H1 (cell line): ENCODE results near the gene BAX. TPM values are rescaled to one million over a fixed set of nuclear protein-coding genes. Genes with fewer than 3 reads are reported as not detected.
A peak's percentile ranks its signal among the peaks of the same experiment; 100 is the strongest.

Experiments used
- BACH1 ChIP-seq: IDR thresholded peaks from 2 replicates; pipeline ENCODE4 v1.6.1; 2012; ENCODE audit warnings: low read length, improper control_type of control experiment
- CBX8 ChIP-seq: fragments of 300-800, 300-1000 bp; sonication (generic); IDR thresholded peaks from 2 replicates; pipeline ENCODE4 v1.7.1; 2016; ENCODE audit warnings: low read depth, low read length, borderline replicate concordance
- CEBPB ChIP-seq: IDR thresholded peaks from 2 replicates; pipeline ENCODE4 v1.6.1; 2012; ENCODE audit warnings: low read depth, low read length
- CHD1 ChIP-seq: IDR thresholded peaks from 2 replicates; pipeline ENCODE4 v1.6.1; 2012; ENCODE audit warnings: low read depth, low read length, improper control_type of control experiment
- EP300 ChIP-seq, 2 experiments: IDR thresholded peaks; 1 replicate in 1 of 2; 2 replicates in 1 of 2; pipeline ENCODE4 v1.6.1; 2011 to 2012; ENCODE audit warnings: low read depth in 2 of 2, low read length in 2 of 2, mild to moderate bottlenecking in 2 of 2, borderline replicate concordance in 1 of 2, inconsistent platforms in 1 of 2, moderate library complexity in 1 of 2
- EZH2 ChIP-seq: fragments of 200-600 bp; sonication (generic); IDR thresholded peaks from 2 replicates; pipeline ENCODE4 v1.7.1; 2012; ENCODE audit warnings: low read depth, mild to moderate bottlenecking, moderate library complexity, low read length, inconsistent platforms; ENCODE audit not compliant: severe bottlenecking
- GABPA ChIP-seq: IDR thresholded peaks from 2 replicates; pipeline ENCODE4 v1.6.1; 2011; ENCODE audit warnings: mild to moderate bottlenecking, low read length, moderate library complexity, borderline replicate concordance; ENCODE audit not compliant: insufficient read depth
- GTF2F1 ChIP-seq: IDR thresholded peaks from 2 replicates; pipeline ENCODE4 v1.6.1; 2012; ENCODE audit warnings: low read depth, low read length, improper control_type of control experiment, borderline replicate concordance
- HDAC6 ChIP-seq: IDR thresholded peaks from one replicate; pipeline ENCODE4 v1.7.1; 2012; ENCODE audit warnings: low read depth, mild to moderate bottlenecking, inconsistent platforms, low read length, moderate library complexity
- JUN ChIP-seq: IDR thresholded peaks from 2 replicates; pipeline ENCODE4 v1.6.1; 2011; ENCODE audit warnings: low read depth, mild to moderate bottlenecking, improper control_type of control experiment, low read length
- KDM1A ChIP-seq: fragments of 200-600, 300-600 bp; sonication (generic); IDR thresholded peaks from 2 replicates; pipeline ENCODE4 v1.7.1; 2016; ENCODE audit warnings: mild to moderate bottlenecking, low read length, borderline replicate concordance
- MAX ChIP-seq: IDR thresholded peaks from 2 replicates; pipeline ENCODE4 v1.6.1; 2012; ENCODE audit warnings: inconsistent platforms
- PHF8 ChIP-seq: fragments of 200-600 bp; sonication (generic); conservative IDR thresholded peaks from 2 replicates; pipeline ENCODE4 v1.7.1; 2012; ENCODE audit warnings: low read depth, mild to moderate bottlenecking, inconsistent platforms, low read length, moderate library complexity
- POLR2A ChIP-seq, 2 experiments: IDR thresholded peaks; 1 replicate in 1 of 2; 2 replicates in 1 of 2; pipeline ENCODE4 v1.6.1; 2011; ENCODE audit warnings: low read depth in 2 of 2, low read length in 2 of 2, mild to moderate bottlenecking in 2 of 2; ENCODE audit errors: control extremely low read depth in 1 of 2
- POLR2AphosphoS5 ChIP-seq: IDR thresholded peaks from 2 replicates; pipeline ENCODE4 v1.6.1; 2011; ENCODE audit warnings: low read depth, low read length
- RBBP5 ChIP-seq: IDR thresholded peaks from 2 replicates; pipeline ENCODE4 v1.7.1; 2012; ENCODE audit warnings: low read depth, mild to moderate bottlenecking, inconsistent platforms, low read length, moderate library complexity, borderline replicate concordance
- SIN3A ChIP-seq, 2 experiments: IDR thresholded peaks in 1 of 2; conservative IDR thresholded peaks in 1 of 2; 2 replicates each; pipeline ENCODE4 v1.6.1; 2011 to 2012; ENCODE audit warnings: low read length in 2 of 2, improper control_type of control experiment in 1 of 2, low read depth in 1 of 2, mild to moderate bottlenecking in 1 of 2
- SP1 ChIP-seq: IDR thresholded peaks from 2 replicates; pipeline ENCODE4 v1.6.1; 2011; ENCODE audit warnings: low read depth, low read length
- SP2 ChIP-seq: IDR thresholded peaks from 2 replicates; pipeline ENCODE4 v1.6.1; 2012; ENCODE audit warnings: mild to moderate bottlenecking, low read length, inconsistent platforms
- SP4 ChIP-seq: IDR thresholded peaks from 2 replicates; pipeline ENCODE4 v1.6.1; 2012; ENCODE audit warnings: low read length, inconsistent platforms
- SRF ChIP-seq: IDR thresholded peaks from 2 replicates; pipeline ENCODE4 v1.6.1; 2011; ENCODE audit warnings: mild to moderate bottlenecking, low read depth, low read length, moderate library complexity
- TAF7 ChIP-seq: optimal IDR thresholded peaks from 2 replicates; pipeline ENCODE3; 2011; ENCODE audit warnings: low read depth, mild to moderate bottlenecking, inconsistent platforms, low read length, moderate library complexity, borderline replicate concordance
- TBP ChIP-seq: IDR thresholded peaks from 2 replicates; pipeline ENCODE4 v1.6.1; 2011; ENCODE audit warnings: low read depth, low read length, improper control_type of control experiment
- polyA plus RNA-seq, 7 experiments: library from polyadenylated mRNA; depleted of rRNA in 3 of 7; stranded (reverse) in 5 of 7; unstranded in 2 of 7; fragments of >200 nt in 5 of 7; fragments of 200-250 nt in 2 of 7; gene quantifications; 1 replicate in 5 of 7; 2 replicates in 1 of 7; 4 replicates in 1 of 7; pipeline versions ENCODE4 v1.2.1 to v1.2.3, GENCODE V29; 2011 to 2013; ENCODE audit warnings: missing spikeins in 2 of 7, mixed read lengths in 2 of 7
- total RNA-seq: library from RNA; stranded (reverse); fragmentation: NEBNext Ultra II Directional; extraction: Animal tissue kit (Norgen Biotek cat#: 25700); gene quantifications from 2 replicates; pipeline ENCODE4 v1.2.1, GENCODE V29; 2021

The BAX gene
- total and polyA plus RNA-seq, 2 of the 8 experiments (the other 6 are each of a cell fraction or from before 2014, with no cell fraction given): 257 to 346 TPM

DNA sequence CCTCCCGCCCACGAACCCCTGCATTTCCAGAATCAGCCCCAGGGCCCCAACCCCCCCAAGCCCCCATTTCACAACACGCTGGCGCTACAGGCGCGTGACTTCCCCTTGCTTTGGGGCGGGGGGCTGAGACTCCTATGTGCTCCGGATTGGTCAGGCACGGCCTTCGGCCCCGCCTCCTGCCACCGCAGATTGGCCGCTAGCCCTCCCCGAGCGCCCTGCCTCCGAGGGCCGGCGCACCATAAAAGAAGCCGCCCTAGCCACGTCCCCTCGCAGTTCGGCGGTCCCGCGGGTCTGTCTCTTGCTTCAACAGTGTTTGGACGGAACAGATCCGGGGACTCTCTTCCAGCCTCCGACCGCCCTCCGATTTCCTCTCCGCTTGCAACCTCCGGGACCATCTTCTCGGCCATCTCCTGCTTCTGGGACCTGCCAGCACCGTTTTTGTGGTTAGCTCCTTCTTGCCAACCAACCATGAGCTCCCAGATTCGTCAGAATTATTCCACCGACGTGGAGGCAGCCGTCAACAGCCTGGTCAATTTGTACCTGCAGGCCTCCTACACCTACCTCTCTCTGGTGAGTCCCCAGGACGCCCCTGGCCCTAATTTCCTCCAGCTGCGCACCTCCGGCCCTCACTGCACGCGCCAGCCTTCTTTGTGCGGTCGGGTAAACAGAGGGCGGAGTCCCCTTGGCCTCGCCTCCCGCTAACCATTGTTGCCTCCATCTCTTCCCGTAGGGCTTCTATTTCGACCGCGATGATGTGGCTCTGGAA lies 10.5 kb downstream of the BAX start, which contains the start of gene FTL (continued):
- no peak for TF ChIP-seq GABPA
- peak; percentile 37; the same call in 1 of the 2 replicates for TF ChIP-seq GTF2F1
- no peak for TF ChIP-seq EP300 (IDR thresholded peaks at IDR 0.05; ENCODE audit: borderline replicate concordance in 1 of 2, low read depth in 2 of 2, low read length in 2 of 2)
- peak; percentile 22; the same call in 1 of the 2 replicates for TF ChIP-seq MAX
- peak; percentile 65; the same call in 1 of the 2 replicates for TF ChIP-seq SP4
- TF ChIP-seq PHF8: peak; percentile 66
- peak; percentile 96 for TF ChIP-seq TBP
- no peak for TF ChIP-seq CEBPB
- TF ChIP-seq POLR2AphosphoS5: peak; percentile 99
- no peak for TF ChIP-seq SRF
- TF ChIP-seq EZH2: no peak
- TF ChIP-seq TAF7: no peak
- no peak for TF ChIP-seq BACH1
- TF ChIP-seq KDM1A: no peak
- TF ChIP-seq HDAC6: no peak
- 0 out of 2 replicates have a peak, but pooled peaks have one; percentile 20 for TF ChIP-seq SP2
- peak; percentile 45 to 86; a peak in 2 of 4 replicates for TF ChIP-seq SIN3A (conservative IDR thresholded peaks at IDR 0.05 in 1 of 2, IDR thresholded peaks at IDR 0.05 in 1 of 2; ENCODE audit: low read depth in 1 of 2, low read length in 2 of 2)
- no peak for TF ChIP-seq CBX8
- TF ChIP-seq CHD1: no peak
- TF ChIP-seq JUN: no peak
- TF ChIP-seq RBBP5: no peak
- peak; percentile 66 for TF ChIP-seq SP1
- peak; percentile 98 to 99 for TF ChIP-seq POLR2A (IDR thresholded peaks at IDR 0.05; ENCODE audit: control extremely low read depth in 1 of 2, low read depth in 2 of 2, low read length in 2 of 2)
